ENCODE data around the gene GPR157. TPM values are rescaled to one million over a fixed set of nuclear protein-coding genes. Genes with fewer than 3 reads are reported as not detected.
A peak's percentile ranks its signal among the peaks of the same experiment; 100 is the strongest.

GPR157 gene
- total and polyA plus RNA-seq, 2 experiments from 2014 or later = 0.81 to 3.9 TPM

DNA sequence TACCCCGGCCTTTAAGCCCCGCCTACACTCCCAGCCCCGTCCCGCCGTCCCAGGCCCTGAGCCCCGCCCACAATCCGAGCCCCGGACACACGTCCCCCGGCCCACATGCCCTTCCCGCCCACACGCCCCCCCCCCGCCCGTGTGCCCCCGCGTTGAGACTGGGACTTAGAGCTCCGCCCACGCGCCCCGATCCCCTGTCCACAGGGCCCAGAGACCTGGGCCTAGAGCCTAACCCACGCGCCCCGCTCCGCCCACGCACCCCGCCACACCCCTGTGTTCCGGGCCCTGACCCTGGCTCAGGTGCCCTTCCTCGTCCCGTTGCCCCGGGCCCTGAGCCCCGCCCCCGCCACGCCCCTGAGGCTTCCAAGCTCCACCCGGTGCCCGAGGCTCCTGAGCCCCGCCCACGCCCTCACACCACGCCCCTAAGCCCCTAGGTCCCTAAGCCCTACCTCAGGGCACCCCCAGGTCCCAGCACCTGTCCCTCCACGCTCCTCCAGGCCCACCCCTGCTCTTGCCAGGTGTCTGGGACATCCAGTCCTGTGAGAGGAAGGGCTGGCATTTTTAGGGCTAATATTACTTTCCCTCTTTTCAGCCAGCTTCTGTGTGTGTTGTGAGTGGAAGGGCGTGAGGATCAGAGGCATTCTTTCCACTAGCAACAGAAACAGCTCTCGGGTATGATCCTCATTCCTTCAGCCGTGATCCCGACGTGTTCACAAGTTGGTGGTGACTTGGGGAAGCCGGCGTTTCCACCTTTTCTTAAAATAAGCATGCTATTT, 552 bp upstream of the GPR157 start:
- no peaks in the 10 kb centered on the region for H3F3A ChIP-seq (replicated peaks; ENCODE audit: low read depth)
- peak overlapping the region; percentile 74 for H3K4me2 ChIP-seq
- Mint-ChIP-seq H3K36me3 (ENCODE audit: low read depth) (no peaks in the 10 kb centered on the region), H3K27ac (no peak overlapping the region), H3K4me1 (peaks cover 13% of the 10 kb centered on the region; the same call in 2 of the 3 replicates), H3K27me3 (ENCODE audit: insufficient read depth, low read depth, poor library complexity) (peaks cover 15% of the 10 kb centered on the region), H3K4me3 (peak overlapping the region; percentile 65), H3K9me3 (no peaks in the 10 kb centered on the region; the same call in 2 of the 3 replicates)
- H3K79me2 ChIP-seq (replicated peaks; ENCODE audit: insufficient read depth) = no peaks in the 10 kb centered on the region
- H3K4me1 ChIP-seq (ENCODE audit: insufficient read depth) = no peaks in the 10 kb centered on the region; the same call in 1 of the 2 replicates
- peak overlapping the region; percentile 51 for H3K4me3 ChIP-seq
- H3K27me3 ChIP-seq (ENCODE audit: insufficient read depth) = peaks cover 15% of the 10 kb centered on the region
- peak; percentile 85 for ATAC-seq
- H4K20me1 ChIP-seq (replicated peaks; ENCODE audit: insufficient read depth) = no peaks in the 10 kb centered on the region; the same call in 1 of the 2 replicates
- H3K27ac ChIP-seq (ENCODE audit: low read depth) = no peak overlapping the region
- H3K36me3 ChIP-seq (ENCODE audit: insufficient read depth) = no peaks in the 10 kb centered on the region
- peak; percentile 97 for DNase-seq (ENCODE audit: low spot score)
- no peaks in the 10 kb centered on the region for H3K9me2 ChIP-seq (ENCODE audit: insufficient read depth)
- H2AFZ ChIP-seq = no peak overlapping the region
- TF ChIP-seq NANOG (IDR thresholded peaks at IDR 0.05; ENCODE audit: borderline replicate concordance) (no peak), POLR2AphosphoS5 (IDR thresholded peaks at IDR 0.05; ENCODE audit: low read depth) (peak; percentile 47; the same call in 1 of the 2 replicates)

DNA sequence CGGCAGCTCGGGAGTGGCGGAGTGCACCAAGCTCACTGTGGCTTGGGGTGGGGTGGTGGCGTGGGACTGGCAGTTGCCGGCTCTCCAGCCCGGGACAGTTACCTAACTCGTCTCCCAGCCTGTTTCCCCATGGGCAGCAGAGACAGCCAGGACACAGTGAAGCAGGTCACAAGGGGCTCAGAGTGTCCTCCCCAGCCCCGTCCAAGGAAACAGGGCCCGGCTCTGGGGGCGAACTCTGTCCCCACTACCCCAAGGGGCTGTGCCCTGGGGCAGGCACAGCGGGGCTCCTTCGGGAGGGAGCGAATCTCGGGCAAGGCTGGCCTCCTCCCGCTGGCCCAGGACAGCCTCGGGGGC, 759 bp downstream of the GPR157 start:
- Histone ChIP-seq H3F3A (replicated peaks; ENCODE audit: low read depth) (no peaks in the 10 kb centered on the region), H3K79me2 (replicated peaks; ENCODE audit: insufficient read depth) (no peaks in the 10 kb centered on the region), H3K4me3 (peak overlapping the region; percentile 76), H2AFZ (peak overlapping the region; percentile 90), H3K27ac (ENCODE audit: low read depth) (no peak overlapping the region), H3K4me1 (ENCODE audit: insufficient read depth) (no peaks in the 10 kb centered on the region; the same call in 1 of the 2 replicates), H3K36me3 (ENCODE audit: insufficient read depth) (no peaks in the 10 kb centered on the region), H4K20me1 (replicated peaks; ENCODE audit: insufficient read depth) (no peaks in the 10 kb centered on the region; the same call in 1 of the 2 replicates), H3K4me2 (peak overlapping the region; percentile 94), H3K9me2 (ENCODE audit: insufficient read depth) (no peaks in the 10 kb centered on the region), H3K27me3 (ENCODE audit: insufficient read depth) (peaks cover 15% of the 10 kb centered on the region)
- peak; percentile 35 for DNase-seq (ENCODE audit: low spot score)
- H3K9me3 Mint-ChIP-seq = no peaks in the 10 kb centered on the region; the same call in 2 of the 3 replicates
- no peaks in the 10 kb centered on the region for H3K36me3 Mint-ChIP-seq (ENCODE audit: low read depth)
- peaks cover 15% of the 10 kb centered on the region for H3K27me3 Mint-ChIP-seq (ENCODE audit: insufficient read depth, low read depth, poor library complexity)
- no peak overlapping the region for H3K27ac Mint-ChIP-seq
- H3K4me1 Mint-ChIP-seq = peaks cover 13% of the 10 kb centered on the region; the same call in 2 of the 3 replicates
- H3K4me3 Mint-ChIP-seq = peak overlapping the region; percentile 86
- peak; percentile 19 for ATAC-seq
- TF ChIP-seq ZNF331 (CRISPR knock-in tag; IDR thresholded peaks at IDR 0.05; ENCODE audit: low read depth) (no peak), EZH2 (IDR thresholded peaks at IDR 0.05; ENCODE audit: low read depth, unreplicated experiment) (no peak), POLR2AphosphoS5 (IDR thresholded peaks at IDR 0.05; ENCODE audit: low read depth) (no peak), STAT1 (IDR thresholded peaks at IDR 0.05; ENCODE audit: unreplicated experiment) (no peak), CREB1 (CRISPR knock-in tag; IDR thresholded peaks at IDR 0.05; ENCODE audit: low read depth) (no peak), EZH2phosphoT487 (IDR thresholded peaks at IDR 0.05; ENCODE audit: unreplicated experiment) (no peak)
- TF ChIP-seq, protein P1, sequence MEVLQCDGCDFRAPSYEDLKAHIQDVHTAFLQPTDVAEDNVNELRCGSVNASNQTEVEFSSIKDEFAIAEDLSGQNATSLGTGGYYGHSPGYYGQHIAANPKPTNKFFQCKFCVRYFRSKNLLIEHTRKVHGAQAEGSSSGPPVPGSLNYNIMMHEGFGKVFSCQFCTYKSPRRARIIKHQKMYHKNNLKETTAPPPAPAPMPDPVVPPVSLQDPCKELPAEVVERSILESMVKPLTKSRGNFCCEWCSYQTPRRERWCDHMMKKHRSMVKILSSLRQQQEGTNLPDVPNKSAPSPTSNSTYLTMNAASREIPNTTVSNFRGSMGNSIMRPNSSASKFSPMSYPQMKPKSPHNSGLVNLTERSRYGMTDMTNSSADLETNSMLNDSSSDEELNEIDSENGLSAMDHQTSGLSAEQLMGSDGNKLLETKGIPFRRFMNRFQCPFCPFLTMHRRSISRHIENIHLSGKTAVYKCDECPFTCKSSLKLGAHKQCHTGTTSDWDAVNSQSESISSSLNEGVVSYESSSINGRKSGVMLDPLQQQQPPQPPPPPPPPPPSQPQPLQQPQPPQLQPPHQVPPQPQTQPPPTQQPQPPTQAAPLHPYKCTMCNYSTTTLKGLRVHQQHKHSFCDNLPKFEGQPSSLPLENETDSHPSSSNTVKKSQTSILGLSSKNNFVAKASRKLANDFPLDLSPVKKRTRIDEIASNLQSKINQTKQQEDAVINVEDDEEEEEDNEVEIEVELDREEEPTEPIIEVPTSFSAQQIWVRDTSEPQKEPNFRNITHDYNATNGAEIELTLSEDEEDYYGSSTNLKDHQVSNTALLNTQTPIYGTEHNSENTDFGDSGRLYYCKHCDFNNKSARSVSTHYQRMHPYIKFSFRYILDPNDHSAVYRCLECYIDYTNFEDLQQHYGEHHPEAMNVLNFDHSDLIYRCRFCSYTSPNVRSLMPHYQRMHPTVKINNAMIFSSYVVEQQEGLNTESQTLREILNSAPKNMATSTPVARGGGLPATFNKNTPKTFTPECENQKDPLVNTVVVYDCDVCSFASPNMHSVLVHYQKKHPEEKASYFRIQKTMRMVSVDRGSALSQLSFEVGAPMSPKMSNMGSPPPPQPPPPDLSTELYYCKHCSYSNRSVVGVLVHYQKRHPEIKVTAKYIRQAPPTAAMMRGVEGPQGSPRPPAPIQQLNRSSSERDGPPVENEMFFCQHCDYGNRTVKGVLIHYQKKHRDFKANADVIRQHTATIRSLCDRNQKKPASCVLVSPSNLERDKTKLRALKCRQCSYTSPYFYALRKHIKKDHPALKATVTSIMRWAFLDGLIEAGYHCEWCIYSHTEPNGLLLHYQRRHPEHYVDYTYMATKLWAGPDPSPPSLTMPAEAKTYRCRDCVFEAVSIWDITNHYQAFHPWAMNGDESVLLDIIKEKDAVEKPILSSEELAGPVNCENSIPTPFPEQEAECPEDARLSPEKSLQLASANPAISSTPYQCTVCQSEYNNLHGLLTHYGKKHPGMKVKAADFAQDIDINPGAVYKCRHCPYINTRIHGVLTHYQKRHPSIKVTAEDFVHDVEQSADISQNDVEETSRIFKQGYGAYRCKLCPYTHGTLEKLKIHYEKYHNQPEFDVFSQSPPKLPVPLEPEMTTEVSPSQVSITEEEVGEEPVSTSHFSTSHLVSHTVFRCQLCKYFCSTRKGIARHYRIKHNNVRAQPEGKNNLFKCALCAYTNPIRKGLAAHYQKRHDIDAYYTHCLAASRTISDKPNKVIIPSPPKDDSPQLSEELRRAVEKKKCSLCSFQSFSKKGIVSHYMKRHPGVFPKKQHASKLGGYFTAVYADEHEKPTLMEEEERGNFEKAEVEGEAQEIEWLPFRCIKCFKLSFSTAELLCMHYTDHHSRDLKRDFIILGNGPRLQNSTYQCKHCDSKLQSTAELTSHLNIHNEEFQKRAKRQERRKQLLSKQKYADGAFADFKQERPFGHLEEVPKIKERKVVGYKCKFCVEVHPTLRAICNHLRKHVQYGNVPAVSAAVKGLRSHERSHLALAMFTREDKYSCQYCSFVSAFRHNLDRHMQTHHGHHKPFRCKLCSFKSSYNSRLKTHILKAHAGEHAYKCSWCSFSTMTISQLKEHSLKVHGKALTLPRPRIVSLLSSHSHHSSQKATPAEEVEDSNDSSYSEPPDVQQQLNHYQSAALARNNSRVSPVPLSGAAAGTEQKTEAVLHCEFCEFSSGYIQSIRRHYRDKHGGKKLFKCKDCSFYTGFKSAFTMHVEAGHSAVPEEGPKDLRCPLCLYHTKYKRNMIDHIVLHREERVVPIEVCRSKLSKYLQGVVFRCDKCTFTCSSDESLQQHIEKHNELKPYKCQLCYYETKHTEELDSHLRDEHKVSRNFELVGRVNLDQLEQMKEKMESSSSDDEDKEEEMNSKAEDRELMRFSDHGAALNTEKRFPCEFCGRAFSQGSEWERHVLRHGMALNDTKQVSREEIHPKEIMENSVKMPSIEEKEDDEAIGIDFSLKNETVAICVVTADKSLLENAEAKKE (CRISPR knock-in tag; IDR thresholded peaks at IDR 0.05) = no peak
- TF ChIP-seq, protein P2, sequence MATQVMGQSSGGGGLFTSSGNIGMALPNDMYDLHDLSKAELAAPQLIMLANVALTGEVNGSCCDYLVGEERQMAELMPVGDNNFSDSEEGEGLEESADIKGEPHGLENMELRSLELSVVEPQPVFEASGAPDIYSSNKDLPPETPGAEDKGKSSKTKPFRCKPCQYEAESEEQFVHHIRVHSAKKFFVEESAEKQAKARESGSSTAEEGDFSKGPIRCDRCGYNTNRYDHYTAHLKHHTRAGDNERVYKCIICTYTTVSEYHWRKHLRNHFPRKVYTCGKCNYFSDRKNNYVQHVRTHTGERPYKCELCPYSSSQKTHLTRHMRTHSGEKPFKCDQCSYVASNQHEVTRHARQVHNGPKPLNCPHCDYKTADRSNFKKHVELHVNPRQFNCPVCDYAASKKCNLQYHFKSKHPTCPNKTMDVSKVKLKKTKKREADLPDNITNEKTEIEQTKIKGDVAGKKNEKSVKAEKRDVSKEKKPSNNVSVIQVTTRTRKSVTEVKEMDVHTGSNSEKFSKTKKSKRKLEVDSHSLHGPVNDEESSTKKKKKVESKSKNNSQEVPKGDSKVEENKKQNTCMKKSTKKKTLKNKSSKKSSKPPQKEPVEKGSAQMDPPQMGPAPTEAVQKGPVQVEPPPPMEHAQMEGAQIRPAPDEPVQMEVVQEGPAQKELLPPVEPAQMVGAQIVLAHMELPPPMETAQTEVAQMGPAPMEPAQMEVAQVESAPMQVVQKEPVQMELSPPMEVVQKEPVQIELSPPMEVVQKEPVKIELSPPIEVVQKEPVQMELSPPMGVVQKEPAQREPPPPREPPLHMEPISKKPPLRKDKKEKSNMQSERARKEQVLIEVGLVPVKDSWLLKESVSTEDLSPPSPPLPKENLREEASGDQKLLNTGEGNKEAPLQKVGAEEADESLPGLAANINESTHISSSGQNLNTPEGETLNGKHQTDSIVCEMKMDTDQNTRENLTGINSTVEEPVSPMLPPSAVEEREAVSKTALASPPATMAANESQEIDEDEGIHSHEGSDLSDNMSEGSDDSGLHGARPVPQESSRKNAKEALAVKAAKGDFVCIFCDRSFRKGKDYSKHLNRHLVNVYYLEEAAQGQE (IDR thresholded peaks at IDR 0.05; ENCODE audit: unreplicated experiment) = no peak
